Measurements from ENCODE around the gene SGPL1.

GRCh38 chr10:70914316-70914864, 98.6 kb downstream of the SGPL1 start:
- no peak for TF ChIP-seq CTCF (conservative IDR thresholded peaks at IDR 0.05 in 1 of 2, IDR thresholded peaks at IDR 0.05 in 1 of 2; ENCODE audit: extremely low read depth in 1 of 2, insufficient read depth in 1 of 2, low read depth in 1 of 2, low read length in 2 of 2)
- no peak for TF ChIP-seq EZH2 (IDR thresholded peaks at IDR 0.05; ENCODE audit: borderline replicate concordance, low read length)
